GM10266 (cell line): ENCODE results near the gene MYOF.

Experiments used
- DNase-seq: peaks from one replicate; pipeline ENCODE4 v3.0.0; 2012; ENCODE audit errors: extremely low spot score
- CTCF ChIP-seq: IDR thresholded peaks from 2 replicates; pipeline ENCODE4 v1.5.1; 2012; ENCODE audit warnings: mild to moderate bottlenecking, low read depth; ENCODE audit not compliant: control insufficient read depth, insufficient read depth; ENCODE audit errors: missing control alignments

The MYOF gene

GRCh38 chr10:93336110-93336509 lies 146.0 kb downstream of the MYOF start:
- no peak for TF ChIP-seq CTCF
- no peak for DNase-seq

- no peak for TF ChIP-seq CTCF
- no peak for DNase-seq
Observed at GRCh38 chr10:93334901-93335327, 147.2 kb downstream of the MYOF start.

- TF ChIP-seq CTCF, result no peak
- no peak for DNase-seq
Observed at GRCh38 chr10:93334181-93334580, 148.0 kb downstream of the MYOF start.

GRCh38 chr10:93333278-93333978 lies 148.7 kb downstream of the MYOF start:
- no peak for TF ChIP-seq CTCF
- no peak for DNase-seq

GRCh38 chr10:93330824-93331223 lies 151.3 kb downstream of the MYOF start:
- no peak for DNase-seq
- no peak for TF ChIP-seq CTCF

- no peak for DNase-seq
- TF ChIP-seq CTCF, result no peak
Observed at GRCh38 chr10:93319896-93320295, 162.2 kb downstream of the MYOF start.

GRCh38 chr10:93319096-93319495 lies 163.0 kb downstream of the MYOF start:
- no peak for TF ChIP-seq CTCF
- DNase-seq, result no peak
